ENCODE results near the gene MAGOH. TPM values are rescaled to one million over a fixed set of nuclear protein-coding genes. Genes with fewer than 3 reads are reported as not detected.

Gene MAGOH
- total and polyA plus RNA-seq, 2 of the 13 experiments (the other 11 are each of a cell fraction or from before 2014, with no cell fraction given): 24.1 to 87.0 TPM

DNA sequence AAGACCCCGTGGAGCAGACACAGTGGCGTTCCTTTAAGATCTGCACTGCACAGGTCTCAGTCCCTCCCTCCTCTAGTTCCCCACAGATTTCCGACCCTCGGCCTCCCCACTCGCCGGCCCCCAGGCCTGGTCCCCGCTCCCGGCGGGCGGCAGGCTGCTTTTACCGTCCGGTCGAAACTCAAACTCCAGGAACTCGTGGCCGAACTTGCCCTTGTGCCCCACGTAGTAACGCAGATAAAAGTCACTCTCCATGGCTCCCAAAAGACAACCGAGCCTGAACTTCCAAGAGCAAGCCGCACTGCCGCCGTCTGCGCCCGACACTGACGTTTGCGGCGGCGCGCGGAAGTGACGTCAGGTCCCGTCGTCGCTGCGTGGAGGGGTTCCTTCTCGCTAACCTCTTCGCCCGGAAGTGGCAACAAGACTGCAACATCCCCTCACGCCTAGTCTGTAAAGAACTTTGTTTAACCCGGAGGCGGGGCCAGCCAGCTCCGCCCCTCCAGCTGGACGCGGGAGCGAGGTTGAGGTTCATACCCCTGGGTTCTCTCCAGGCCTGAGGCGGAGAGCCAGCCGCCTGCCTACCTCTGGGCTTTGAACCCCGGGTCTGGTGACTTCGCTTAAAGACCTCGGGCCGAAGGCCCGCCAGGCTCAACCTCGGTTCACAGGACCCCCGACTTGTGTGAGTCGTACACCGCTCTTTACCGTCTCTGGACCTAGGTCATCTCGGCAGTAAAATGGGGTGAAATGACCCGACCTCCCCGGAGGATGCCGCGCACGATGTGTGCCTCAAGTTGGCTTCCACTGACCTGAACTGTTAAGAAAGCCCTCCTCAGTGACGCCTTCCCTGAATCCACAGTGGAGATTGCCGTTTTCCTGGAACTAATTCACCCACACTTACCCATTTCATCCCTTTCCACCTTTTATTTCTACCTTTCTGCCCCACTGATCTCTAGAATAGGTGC is at the start of gene MAGOH (continued):
- TF ChIP-seq, protein P1, sequence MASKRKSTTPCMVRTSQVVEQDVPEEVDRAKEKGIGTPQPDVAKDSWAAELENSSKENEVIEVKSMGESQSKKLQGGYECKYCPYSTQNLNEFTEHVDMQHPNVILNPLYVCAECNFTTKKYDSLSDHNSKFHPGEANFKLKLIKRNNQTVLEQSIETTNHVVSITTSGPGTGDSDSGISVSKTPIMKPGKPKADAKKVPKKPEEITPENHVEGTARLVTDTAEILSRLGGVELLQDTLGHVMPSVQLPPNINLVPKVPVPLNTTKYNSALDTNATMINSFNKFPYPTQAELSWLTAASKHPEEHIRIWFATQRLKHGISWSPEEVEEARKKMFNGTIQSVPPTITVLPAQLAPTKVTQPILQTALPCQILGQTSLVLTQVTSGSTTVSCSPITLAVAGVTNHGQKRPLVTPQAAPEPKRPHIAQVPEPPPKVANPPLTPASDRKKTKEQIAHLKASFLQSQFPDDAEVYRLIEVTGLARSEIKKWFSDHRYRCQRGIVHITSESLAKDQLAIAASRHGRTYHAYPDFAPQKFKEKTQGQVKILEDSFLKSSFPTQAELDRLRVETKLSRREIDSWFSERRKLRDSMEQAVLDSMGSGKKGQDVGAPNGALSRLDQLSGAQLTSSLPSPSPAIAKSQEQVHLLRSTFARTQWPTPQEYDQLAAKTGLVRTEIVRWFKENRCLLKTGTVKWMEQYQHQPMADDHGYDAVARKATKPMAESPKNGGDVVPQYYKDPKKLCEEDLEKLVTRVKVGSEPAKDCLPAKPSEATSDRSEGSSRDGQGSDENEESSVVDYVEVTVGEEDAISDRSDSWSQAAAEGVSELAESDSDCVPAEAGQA (IDR thresholded peaks at IDR 0.05; ENCODE audit: low read depth): peak; percentile 99
- TF ChIP-seq, protein P1 (CRISPR knock-in tag; IDR thresholded peaks at IDR 0.05; ENCODE audit: borderline replicate concordance): no peak
- TF ChIP-seq MAFG (CRISPR knock-in tag; IDR thresholded peaks at IDR 0.05) (no peak), HMG20B (CRISPR knock-in tag; conservative IDR thresholded peaks at IDR 0.05) (no peak), ZHX1 (CRISPR knock-in tag; IDR thresholded peaks at IDR 0.05; ENCODE audit: low read depth) (peak; percentile 91), ZNF317 (CRISPR knock-in tag; IDR thresholded peaks at IDR 0.05) (peak; percentile 29), ETV6 (CRISPR knock-in tag; conservative IDR thresholded peaks at IDR 0.05) (peak; percentile 63; the same call in 1 of the 2 replicates), ZNF724P (CRISPR knock-in tag; IDR thresholded peaks at IDR 0.05; ENCODE audit: borderline replicate concordance) (peak; percentile 91; the same call in 1 of the 2 replicates), MEF2D (CRISPR knock-in tag; IDR thresholded peaks at IDR 0.05) (peak; percentile 41; the same call in 1 of the 2 replicates), SNAPC2 (CRISPR knock-in tag; IDR thresholded peaks at IDR 0.05) (no peak), CBFB (CRISPR knock-in tag; IDR thresholded peaks at IDR 0.05) (peak; percentile 88), ZMAT3 (CRISPR knock-in tag; conservative IDR thresholded peaks at IDR 0.05) (0 out of 2 replicates have a peak, but pooled peaks have one; percentile 55), POLR2AphosphoS2 (IDR thresholded peaks at IDR 0.05; ENCODE audit: low read depth, low read length) (0 out of 2 replicates have a peak, but pooled peaks have one; percentile 67), ZNF17 (CRISPR knock-in tag; IDR thresholded peaks at IDR 0.05) (no peak), ELF3 (CRISPR knock-in tag; IDR thresholded peaks at IDR 0.05) (peak; percentile 89)
- TF ChIP-seq, protein P2, sequence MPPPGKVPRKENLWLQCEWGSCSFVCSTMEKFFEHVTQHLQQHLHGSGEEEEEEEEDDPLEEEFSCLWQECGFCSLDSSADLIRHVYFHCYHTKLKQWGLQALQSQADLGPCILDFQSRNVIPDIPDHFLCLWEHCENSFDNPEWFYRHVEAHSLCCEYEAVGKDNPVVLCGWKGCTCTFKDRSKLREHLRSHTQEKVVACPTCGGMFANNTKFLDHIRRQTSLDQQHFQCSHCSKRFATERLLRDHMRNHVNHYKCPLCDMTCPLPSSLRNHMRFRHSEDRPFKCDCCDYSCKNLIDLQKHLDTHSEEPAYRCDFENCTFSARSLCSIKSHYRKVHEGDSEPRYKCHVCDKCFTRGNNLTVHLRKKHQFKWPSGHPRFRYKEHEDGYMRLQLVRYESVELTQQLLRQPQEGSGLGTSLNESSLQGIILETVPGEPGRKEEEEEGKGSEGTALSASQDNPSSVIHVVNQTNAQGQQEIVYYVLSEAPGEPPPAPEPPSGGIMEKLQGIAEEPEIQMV (CRISPR knock-in tag; IDR thresholded peaks at IDR 0.05; ENCODE audit: low read depth): peak; percentile 69; the same call in 1 of the 2 replicates
- TF ChIP-seq, protein P3, sequence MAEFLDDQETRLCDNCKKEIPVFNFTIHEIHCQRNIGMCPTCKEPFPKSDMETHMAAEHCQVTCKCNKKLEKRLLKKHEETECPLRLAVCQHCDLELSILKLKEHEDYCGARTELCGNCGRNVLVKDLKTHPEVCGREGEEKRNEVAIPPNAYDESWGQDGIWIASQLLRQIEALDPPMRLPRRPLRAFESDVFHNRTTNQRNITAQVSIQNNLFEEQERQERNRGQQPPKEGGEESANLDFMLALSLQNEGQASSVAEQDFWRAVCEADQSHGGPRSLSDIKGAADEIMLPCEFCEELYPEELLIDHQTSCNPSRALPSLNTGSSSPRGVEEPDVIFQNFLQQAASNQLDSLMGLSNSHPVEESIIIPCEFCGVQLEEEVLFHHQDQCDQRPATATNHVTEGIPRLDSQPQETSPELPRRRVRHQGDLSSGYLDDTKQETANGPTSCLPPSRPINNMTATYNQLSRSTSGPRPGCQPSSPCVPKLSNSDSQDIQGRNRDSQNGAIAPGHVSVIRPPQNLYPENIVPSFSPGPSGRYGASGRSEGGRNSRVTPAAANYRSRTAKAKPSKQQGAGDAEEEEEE (CRISPR knock-in tag; IDR thresholded peaks at IDR 0.05; ENCODE audit: borderline replicate concordance): no peak

All from HepG2 (cell line).